B cell (primary cell): ENCODE data around the gene MAN1B1. TPM values are rescaled to one million over a fixed set of nuclear protein-coding genes. Genes with fewer than 3 reads are reported as not detected.
"Not testable (repeated sequence)": the region's sequence is repeated elsewhere in the genome, so short reads cannot be mapped to it uniquely, and the experiment has no call there.

Experiments used
- ATAC-seq: fragments of 200-7000 bp; cut with Tn5 transposase; one replicate; pipeline ENCODE4 v1.10.0; 2021; ENCODE audit warnings: low read depth, mild to moderate bottlenecking, moderate number of reproducible peaks, moderate library complexity
- CTCF ChIA-PET: fragments of 350-600 bp; sonication (Branson Sonifier 250); formaldehyde crosslinking; loops from one replicate; lab custom pipeline; 2021; ENCODE audit warnings: antibody characterized with exemption, inconsistent platforms; lab: Charles Lee
- POLR2A ChIA-PET: fragments of 350-600 bp; sonication (Branson Sonifier 250); formaldehyde crosslinking; loops from one replicate; lab custom pipeline; 2021; ENCODE audit warnings: antibody characterized with exemption; lab: Charles Lee
- DNase-seq: peaks from one replicate; pipeline ENCODE4 v3.0.0; 2013
- H2AFZ ChIP-seq: 2 replicates; pipeline ENCODE4 v1.6.1; 2012; ENCODE audit warnings: mild to moderate bottlenecking, low read depth, low read length; ENCODE audit not compliant: insufficient read depth, poor library complexity, severe bottlenecking
- H3K27ac ChIP-seq, 2 donors: 1 replicate in 1 of 2; 2 replicates in 1 of 2; pipeline ENCODE4 v1.5.1; 2012 to 2013; ENCODE audit warnings: low read length in 2 of 2, mild to moderate bottlenecking in 2 of 2, moderate library complexity in 1 of 2
- H3K27me3 ChIP-seq, 4 experiments: fragments of 200-600 bp in 1 of 4; sonication (generic) in 1 of 4; replicated peaks in 1 of 4; 1 replicate in 2 of 4; 2 replicates in 2 of 4; pipeline versions ENCODE4 v1.6.1 to v1.7.0; 2013 to 2016; ENCODE audit warnings: low read length in 3 of 4, mild to moderate bottlenecking in 2 of 4, mixed read lengths in 1 of 4, moderate library complexity in 1 of 4; ENCODE audit not compliant: insufficient read depth in 4 of 4, control insufficient read depth in 3 of 4; ENCODE audit errors: control extremely low read depth in 1 of 4
- H3K36me3 ChIP-seq, 2 experiments: replicated peaks in 1 of 2; 1 replicate in 1 of 2; 2 replicates in 1 of 2; pipeline versions ENCODE4 v1.6.1 to v1.7.1; 2013; ENCODE audit warnings: low read length in 1 of 2; ENCODE audit not compliant: insufficient read depth in 2 of 2, control insufficient read depth in 1 of 2; ENCODE audit errors: control extremely low read depth in 1 of 2, extremely low read depth in 1 of 2
- H3K4me1 ChIP-seq, 2 donors: fragments of 200-600 bp in 1 of 2; sonication (generic) in 1 of 2; 1 replicate in 1 of 2; 2 replicates in 1 of 2; pipeline versions ENCODE4 v1.5.1 to v1.6.1; 2013 to 2017; ENCODE audit warnings: low read length in 2 of 2; ENCODE audit not compliant: control insufficient read depth in 2 of 2, insufficient read depth in 2 of 2
- H3K4me2 ChIP-seq: replicated peaks from 2 replicates; pipeline ENCODE3; 2012; ENCODE audit warnings: mild to moderate bottlenecking, low read depth, low read length; ENCODE audit not compliant: poor library complexity, severe bottlenecking
- H3K4me3 ChIP-seq, 5 experiments: fragments of 200-600 bp in 1 of 5; sonication (generic) in 1 of 5; 1 replicate in 3 of 5; 2 replicates in 2 of 5; pipeline versions ENCODE4 v1.5.1 to v1.7.0; 2011 to 2016; ENCODE audit warnings: low read length in 4 of 5, mild to moderate bottlenecking in 4 of 5, low read depth in 2 of 5, control low read depth in 1 of 5, moderate library complexity in 1 of 5; ENCODE audit not compliant: insufficient read depth in 1 of 5; ENCODE audit errors: control extremely low read depth in 1 of 5, extremely low read depth in 1 of 5
- H3K79me2 ChIP-seq: fragments of 200-600 bp; sonication (generic); one replicate; pipeline ENCODE4 v1.6.0; 2016; ENCODE audit warnings: low read length; ENCODE audit not compliant: control insufficient read depth, insufficient read depth
- H3K9ac ChIP-seq: fragments of 200-600 bp; sonication (generic); 2 replicates; pipeline ENCODE4 v1.6.1; 2017; ENCODE audit warnings: mild to moderate bottlenecking, low read length, moderate library complexity
- H3K9me3 ChIP-seq, 3 donors: one replicate each; pipeline versions ENCODE4 v1.6.1 to v1.7.1; 2013; ENCODE audit warnings: low read length in 2 of 3; ENCODE audit not compliant: control insufficient read depth in 2 of 3, insufficient read depth in 1 of 3; ENCODE audit errors: control extremely low read depth in 1 of 3
- H4K20me1 ChIP-seq: 2 replicates; pipeline ENCODE4 v1.6.0; 2012; ENCODE audit warnings: mild to moderate bottlenecking, low read length; ENCODE audit not compliant: insufficient read depth, control insufficient read depth, poor library complexity, severe bottlenecking
- H3K27ac Mint-ChIP-seq: one replicate; pipeline ENCODE4 v1.8.0; 2021; ENCODE audit warnings: mixed read lengths
- H3K27me3 Mint-ChIP-seq: one replicate; pipeline ENCODE4 v1.8.0; 2021; ENCODE audit warnings: mixed read lengths
- H3K4me1 Mint-ChIP-seq: one replicate; pipeline ENCODE4 v1.8.0; 2021; ENCODE audit warnings: mixed read lengths
- H3K4me3 Mint-ChIP-seq: one replicate; pipeline ENCODE4 v1.8.0; 2021; ENCODE audit warnings: mixed read lengths
- H3K9me3 Mint-ChIP-seq: one replicate; pipeline ENCODE4 v1.8.0; 2022; ENCODE audit warnings: mixed read lengths; ENCODE audit not compliant: insufficient read depth
- EZH2 ChIP-seq: IDR thresholded peaks from 2 replicates; pipeline ENCODE4 v1.6.1; 2012; ENCODE audit warnings: borderline replicate concordance, low read depth, mild to moderate bottlenecking, moderate library complexity, low read length; ENCODE audit not compliant: insufficient read depth, poor library complexity, severe bottlenecking
- WGBS: methylation state at CpG from one replicate; pipeline ENCODE4 v1.1.5; 2013; ENCODE audit warnings: missing lambda C conversion rate; ENCODE audit not compliant: insufficient coverage; 5-methylcytosine and 5-hydroxymethylcytosine counted together
- intact Hi-C: fragments of 100-400 bp; cut with micrococcal nuclease; formaldehyde crosslinking; loops from one replicate; pipeline ENCODE4 v1.10.0; 2022
- polyA plus RNA-seq: library from polyadenylated mRNA; depleted of rRNA; stranded (reverse); fragments of >200 nt; gene quantifications from 2 replicates; pipeline ENCODE4 v1.2.3, GENCODE V29; 2012
- total RNA-seq, 2 donors: library from RNA; stranded (reverse); fragments of 120-200 nt in 1 of 2; gene quantifications; 1 replicate in 1 of 2; 2 replicates in 1 of 2; pipeline versions ENCODE4 v1.2.3 to v1.2.4, GENCODE V29; 2013 to 2022
- TF ChIP-seq, protein P1 (sequence below): fragments of 200-600 bp; IDR thresholded peaks from one replicate; pipeline ENCODE4 v1.8.0; 2022; ENCODE audit warnings: antibody characterized with exemption, mild to moderate bottlenecking

Gene MAN1B1
- total and polyA plus RNA-seq, 2 donors (not counting 1 experiment from before 2014, with no cell fraction given) = 47.0 to 68.4 TPM

DNA sequence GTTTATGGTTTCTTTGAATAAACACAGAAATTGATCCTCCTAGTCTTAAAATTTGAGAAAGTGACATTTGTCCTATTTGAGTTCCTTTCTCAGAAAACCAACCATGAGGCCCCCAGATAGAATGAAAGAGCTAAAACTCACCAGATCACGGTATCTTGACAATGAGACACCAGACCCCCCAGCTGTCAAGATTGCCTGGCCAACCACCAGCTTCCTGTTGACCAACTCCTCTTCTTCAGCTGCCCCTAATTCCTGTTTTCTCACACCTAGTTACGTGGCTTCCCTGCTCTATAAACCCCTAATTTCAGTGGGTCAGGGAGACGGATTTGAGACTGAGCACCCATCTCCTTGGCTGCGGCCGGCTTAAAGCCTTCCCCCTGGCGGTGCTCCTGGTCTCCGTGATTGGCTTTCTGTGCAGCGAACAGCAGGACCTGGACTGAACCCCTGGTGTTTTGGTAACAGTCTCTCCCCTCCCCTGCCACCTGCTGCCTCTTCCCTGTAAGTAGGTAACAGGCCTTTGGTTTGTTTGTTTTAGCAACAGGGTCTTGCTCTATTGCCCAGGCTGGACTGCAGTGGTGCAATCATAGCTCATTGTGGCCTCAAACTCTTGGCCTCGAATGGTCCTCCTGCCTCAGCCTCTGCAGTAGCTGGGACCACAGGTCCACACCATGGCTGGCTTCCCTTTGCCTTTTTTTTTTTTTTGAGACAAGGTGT is 28.1 kb upstream of the MAN1B1 start:
- H3K27ac Mint-ChIP-seq = no peak overlapping the region
- no peaks in the 10 kb centered on the region for H3K27me3 Mint-ChIP-seq
- TF ChIP-seq, protein P1, sequence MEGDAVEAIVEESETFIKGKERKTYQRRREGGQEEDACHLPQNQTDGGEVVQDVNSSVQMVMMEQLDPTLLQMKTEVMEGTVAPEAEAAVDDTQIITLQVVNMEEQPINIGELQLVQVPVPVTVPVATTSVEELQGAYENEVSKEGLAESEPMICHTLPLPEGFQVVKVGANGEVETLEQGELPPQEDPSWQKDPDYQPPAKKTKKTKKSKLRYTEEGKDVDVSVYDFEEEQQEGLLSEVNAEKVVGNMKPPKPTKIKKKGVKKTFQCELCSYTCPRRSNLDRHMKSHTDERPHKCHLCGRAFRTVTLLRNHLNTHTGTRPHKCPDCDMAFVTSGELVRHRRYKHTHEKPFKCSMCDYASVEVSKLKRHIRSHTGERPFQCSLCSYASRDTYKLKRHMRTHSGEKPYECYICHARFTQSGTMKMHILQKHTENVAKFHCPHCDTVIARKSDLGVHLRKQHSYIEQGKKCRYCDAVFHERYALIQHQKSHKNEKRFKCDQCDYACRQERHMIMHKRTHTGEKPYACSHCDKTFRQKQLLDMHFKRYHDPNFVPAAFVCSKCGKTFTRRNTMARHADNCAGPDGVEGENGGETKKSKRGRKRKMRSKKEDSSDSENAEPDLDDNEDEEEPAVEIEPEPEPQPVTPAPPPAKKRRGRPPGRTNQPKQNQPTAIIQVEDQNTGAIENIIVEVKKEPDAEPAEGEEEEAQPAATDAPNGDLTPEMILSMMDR = no peak
- no peak for TF ChIP-seq EZH2
- H3K4me2 ChIP-seq = no peak overlapping the region
- peaks cover under 1% of the 10 kb centered on the region in 2 donors for H3K4me1 ChIP-seq
- ATAC-seq (no peak), DNase-seq (no peak)
- no peak overlapping the region for H3K9ac ChIP-seq
- no peak overlapping the region for H3K4me3 Mint-ChIP-seq
- no peak overlapping the region for H2AFZ ChIP-seq
- intact Hi-C loops = no loop called here
- ChIA-PET POLR2A (interaction anchor here (0.6 kb wide), 1 partner anchor 188 kb away, joined by 8 read pairs; no protein-coding TSS in a partner anchor), CTCF (interaction anchor here (1.0 to 4.9 kb wide), 4 partner anchors 9 to 164 kb away, joined by 3 to 22 read pairs (median 12); partner anchors contain the start of gene NPDC1)
- H3K4me1 Mint-ChIP-seq = no peaks in the 10 kb centered on the region
- no peaks in the 10 kb centered on the region for H3K36me3 ChIP-seq
- 71% methylated on average over 9 of the region's 9 CpGs for WGBS
- no peak overlapping the region for H3K27ac ChIP-seq
- H3K9me3 ChIP-seq = peaks cover 0 to 4% (median 0%) of the 10 kb centered on the region in 3 donors
- H3K4me3 ChIP-seq = no peak overlapping the region
- H4K20me1 ChIP-seq = no peaks in the 10 kb centered on the region
- peaks cover 0 to 8% (median under 1%) of the 10 kb centered on the region in 4 experiments for H3K27me3 ChIP-seq
- no peaks in the 10 kb centered on the region for H3K79me2 ChIP-seq
- no peaks in the 10 kb centered on the region for H3K9me3 Mint-ChIP-seq

DNA sequence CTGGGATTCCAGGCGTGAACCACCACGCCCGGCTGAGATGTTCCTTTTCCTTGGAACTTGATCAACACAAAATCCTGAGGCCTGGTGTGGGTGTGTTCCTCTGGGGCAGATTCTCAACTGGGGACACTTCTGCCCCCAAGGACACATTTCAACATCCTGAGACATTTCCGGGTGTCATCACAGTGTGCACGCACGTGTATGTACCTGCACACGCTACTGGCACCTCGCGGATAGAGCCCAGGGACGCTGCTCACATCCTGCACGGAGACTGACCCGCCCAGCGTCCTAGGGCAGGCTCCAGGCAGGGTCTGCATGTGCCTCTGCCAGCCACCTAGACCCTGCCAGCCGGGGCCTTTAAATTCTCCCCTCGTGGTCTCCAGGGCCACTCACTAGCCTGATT is 24.4 kb upstream of the MAN1B1 start:
- no peaks in the 10 kb centered on the region for H3K9me3 Mint-ChIP-seq
- no peak overlapping the region for H3K27ac Mint-ChIP-seq
- intact Hi-C loops = no loop called here
- no peaks in the 10 kb centered on the region for H3K79me2 ChIP-seq
- peaks cover 3% of the 10 kb centered on the region for H3K4me1 Mint-ChIP-seq
- H3K4me1 ChIP-seq = peaks cover 0 to 6% of the 10 kb centered on the region in 2 donors
- no peaks in the 10 kb centered on the region for H3K9me3 ChIP-seq
- ATAC-seq (no peak), DNase-seq (no peak)
- no peak overlapping the region for H3K9ac ChIP-seq
- no peaks in the 10 kb centered on the region for H3K36me3 ChIP-seq
- H4K20me1 ChIP-seq = no peaks in the 10 kb centered on the region
- 88% methylated on average over 12 of the region's 15 CpGs for WGBS
- H2AFZ ChIP-seq = no peak overlapping the region
- ChIA-PET CTCF (interaction anchor here (1.2 to 3.5 kb wide), 3 partner anchors 30 to 274 kb away, joined by 3 to 20 read pairs (median 12); no protein-coding TSS in a partner anchor), POLR2A (no interaction called here)
- no peaks in the 10 kb centered on the region for H3K27me3 ChIP-seq
- H3K4me3 Mint-ChIP-seq = no peak overlapping the region
- H3K27me3 Mint-ChIP-seq = peaks cover 4% of the 10 kb centered on the region
- TF ChIP-seq EZH2 = no peak
- TF ChIP-seq, protein P1 = no peak
- no peak overlapping the region for H3K4me3 ChIP-seq
- H3K4me2 ChIP-seq = no peak overlapping the region
- no peak overlapping the region for H3K27ac ChIP-seq

GRCh38 chr9:137062798-137063197 is 24.0 kb upstream of the MAN1B1 start:
- H3K36me3 ChIP-seq, H4K20me1 ChIP-seq, H3K9me3 ChIP-seq, H3K27me3 Mint-ChIP-seq, H2AFZ ChIP-seq, DNase-seq, H3K27me3 ChIP-seq, H3K79me2 ChIP-seq, POLR2A ChIA-PET, ATAC-seq, H3K9me3 Mint-ChIP-seq, H3K4me1 ChIP-seq, H3K27ac ChIP-seq, intact Hi-C loops, H3K4me1 Mint-ChIP-seq, H3K27ac Mint-ChIP-seq, H3K4me2 ChIP-seq, H3K4me3 Mint-ChIP-seq, H3K9ac ChIP-seq, H3K4me3 ChIP-seq: not testable (repeated sequence)
- WGBS = 94% methylated on average over 3 of the region's 9 CpGs
- CTCF ChIA-PET = interaction anchor here (1.2 to 6.2 kb wide), 5 partner anchors 11 to 275 kb away, joined by 3 to 61 read pairs (median 12); partner anchors contain the start of gene NPDC1
